Inflammatory macrophage treated with lipopolysaccharide for 1 hour (primary cell): ENCODE measurements around the gene ZMPSTE24.
"Not testable (repeated sequence)": the region's sequence is repeated elsewhere in the genome, so short reads cannot be mapped to it uniquely, and the experiment has no call there.

ENCODE experiments used
- DNase-seq, 2 donors: peaks; one replicate each; pipeline ENCODE4 v3.0.0-alpha.2; 2020 to 2022

Gene ZMPSTE24

DNA sequence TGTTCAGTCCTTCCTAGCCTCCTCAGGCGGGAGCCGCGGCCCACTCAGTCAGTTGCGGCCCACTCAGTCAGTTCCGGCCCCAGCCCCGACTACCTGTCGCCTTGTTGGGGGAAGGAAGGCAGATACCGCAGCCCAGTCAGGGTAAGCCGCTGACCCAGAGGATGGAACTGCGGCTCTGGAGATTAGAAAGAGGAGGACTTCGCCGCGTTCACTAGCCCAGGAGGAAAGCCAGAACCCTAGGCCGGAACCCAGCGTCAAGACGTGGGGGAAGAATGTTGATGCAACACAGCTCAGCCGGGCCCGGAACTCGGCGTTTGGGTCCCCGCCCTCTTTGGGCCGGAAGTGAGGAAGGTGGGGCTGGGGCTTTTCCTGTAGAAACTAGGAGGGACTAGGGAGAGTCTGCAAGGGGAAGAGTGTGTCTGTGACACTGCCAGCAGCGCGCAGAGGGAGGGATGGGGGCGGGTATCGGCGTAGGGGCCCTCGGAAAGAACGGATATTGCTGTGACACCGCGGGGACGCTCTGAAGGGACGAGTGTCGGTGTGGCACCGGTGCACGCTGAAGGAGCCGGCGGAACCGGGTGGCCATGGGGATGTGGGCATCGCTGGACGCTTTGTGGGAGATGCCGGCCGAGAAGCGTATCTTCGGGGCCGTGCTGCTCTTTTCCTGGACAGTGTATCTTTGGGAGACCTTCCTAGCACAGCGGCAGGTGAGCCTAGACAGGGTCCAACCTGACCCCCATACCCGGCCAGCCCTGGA, at the start of gene ZMPSTE24:
Gene ZMPSTE24 (plus strand): TSS at position 549 of the 757 bp plus-strand sequence. CDS start 36 bp downstream, at position 585.
- DNase-seq = peak; percentile 97 to 98

- DNase-seq = no peak
Measured at GRCh38 chr1:40210511-40211204, 47.4 kb upstream of the ZMPSTE24 start.

DNA sequence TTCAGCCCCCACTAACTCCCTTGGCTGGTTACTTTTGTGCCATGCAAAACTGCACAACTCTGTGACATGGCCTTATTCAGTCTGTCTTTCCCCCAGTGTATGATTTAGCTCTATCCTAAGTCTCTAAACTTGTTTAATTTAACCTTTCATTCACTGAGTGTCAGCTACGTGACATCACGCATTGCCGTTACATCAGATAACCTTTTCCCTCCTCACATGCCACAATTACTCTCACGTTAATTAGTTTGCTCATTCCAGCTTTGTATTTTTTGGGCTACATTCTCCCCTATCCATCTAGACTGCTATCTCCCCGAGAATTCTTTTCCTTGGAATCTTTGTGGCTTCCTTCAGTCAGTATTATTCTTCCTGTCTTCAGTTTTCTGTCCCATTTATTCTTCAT, 39.7 kb upstream of the ZMPSTE24 start:
- DNase-seq = no peak

- not testable (repeated sequence) for DNase-seq
Measured at GRCh38 chr1:40221471-40221905, 36.5 kb upstream of the ZMPSTE24 start.

GRCh38 chr1:40221977-40222772, 35.9 kb upstream of the ZMPSTE24 start:
- no peak for DNase-seq

DNA sequence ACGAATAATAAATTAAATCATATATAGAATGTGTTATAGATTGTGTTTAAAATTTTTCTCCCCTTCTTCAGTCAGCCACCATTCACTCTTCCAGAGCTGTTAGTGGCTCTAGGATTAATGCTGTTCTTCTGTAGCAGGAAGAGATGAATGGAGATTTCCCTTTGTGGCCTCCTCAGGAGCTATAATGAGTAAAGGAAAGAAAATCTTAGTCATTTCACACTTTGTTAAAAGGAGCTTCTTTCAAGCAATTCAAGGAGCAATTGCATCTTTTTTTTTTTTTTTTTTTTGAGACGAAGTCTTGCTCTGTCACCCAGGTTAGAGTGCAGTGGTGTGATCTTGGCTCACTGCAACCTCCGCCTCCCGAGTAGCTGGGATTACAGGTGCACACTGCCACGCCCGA, 34.0 kb upstream of the ZMPSTE24 start:
- DNase-seq = no peak

DNA sequence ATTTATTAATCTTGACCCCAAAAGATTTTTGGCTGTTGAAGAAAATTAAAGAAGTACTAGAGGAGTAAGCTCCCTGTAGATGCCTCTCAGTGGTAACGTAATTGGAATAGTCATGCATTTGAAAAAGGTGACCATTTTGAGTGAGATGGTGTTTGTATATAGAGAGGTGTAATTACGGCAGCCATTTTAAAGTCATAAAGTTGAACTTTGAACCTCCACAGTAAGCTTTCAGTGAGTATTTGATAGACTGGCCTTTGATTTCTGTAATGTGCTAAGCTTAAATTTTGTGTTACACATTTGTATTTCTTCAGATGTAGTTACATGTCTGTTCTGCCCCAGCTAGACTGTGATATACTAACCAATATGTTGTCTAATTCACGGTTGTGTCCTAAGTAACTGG, 31.8 kb upstream of the ZMPSTE24 start:
- DNase-seq = no peak

GRCh38 chr1:40232444-40232843, 25.6 kb upstream of the ZMPSTE24 start:
- no peak for DNase-seq

DNA sequence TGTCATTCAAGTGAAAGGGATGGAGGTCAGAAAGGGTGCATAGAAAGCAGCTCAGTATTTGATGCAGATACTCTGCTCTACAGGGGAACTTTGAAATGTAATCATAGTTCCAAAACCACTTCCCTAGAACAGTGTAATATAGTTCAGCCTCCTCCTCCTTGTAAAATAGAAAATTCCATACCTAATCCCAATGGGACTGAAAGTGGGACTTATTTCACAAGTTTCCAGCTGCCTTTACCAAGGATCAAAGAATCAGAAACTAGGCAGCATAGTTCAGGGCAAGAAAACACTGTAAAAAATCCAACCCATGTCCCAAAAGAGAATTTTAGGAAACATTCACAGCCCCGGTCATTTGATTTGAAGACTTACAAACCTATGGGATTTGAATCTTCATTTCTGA, 18.4 kb upstream of the ZMPSTE24 start:
- no peak for DNase-seq

- no peak for DNase-seq
Measured at GRCh38 chr1:40240390-40240789, 17.6 kb upstream of the ZMPSTE24 start.

- DNase-seq = peak; percentile 33 to 34
Measured at GRCh38 chr1:40241362-40241761, 16.7 kb upstream of the ZMPSTE24 start.

DNA sequence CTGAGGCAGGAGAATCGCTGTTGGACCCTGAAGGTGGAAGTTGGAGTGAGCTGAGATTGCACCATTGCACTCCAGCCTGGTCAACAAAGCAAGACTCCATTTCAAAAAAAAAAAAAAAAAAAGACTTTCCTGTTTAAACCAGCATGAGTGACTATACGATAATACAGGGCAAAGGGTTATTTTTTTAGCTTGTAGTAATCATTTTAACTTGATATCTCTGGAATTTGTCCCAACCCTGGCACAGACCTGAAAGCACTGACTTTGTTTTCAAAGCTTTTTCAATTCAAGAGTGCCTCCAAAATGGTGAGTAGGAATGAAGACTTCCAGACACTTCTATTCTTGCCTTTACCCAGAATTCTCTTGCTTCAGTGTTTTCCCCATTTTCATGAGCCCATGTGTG, 14.7 kb upstream of the ZMPSTE24 start:
- DNase-seq = no peak

- DNase-seq = no peak
Measured at GRCh38 chr1:40244138-40244744, 13.8 kb upstream of the ZMPSTE24 start.

DNA sequence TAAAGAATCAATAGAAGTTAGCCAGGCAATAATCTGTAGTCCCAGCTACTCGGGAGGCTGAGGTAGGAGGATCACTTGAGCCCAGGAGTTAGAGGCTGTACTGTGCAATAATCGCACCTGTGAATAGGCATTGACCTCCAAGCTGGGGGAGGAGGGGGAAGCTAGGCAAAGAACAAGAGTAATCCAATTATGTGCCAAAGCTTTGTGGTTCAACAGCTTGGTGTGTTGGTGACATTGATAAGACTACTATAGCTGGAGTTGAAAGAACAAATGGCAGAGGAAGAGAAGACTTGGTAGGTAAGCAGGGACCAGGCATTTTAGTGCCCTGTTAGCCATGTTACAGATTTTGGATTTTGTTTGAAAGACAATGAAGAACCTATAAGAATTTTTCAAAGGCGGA, 12.3 kb upstream of the ZMPSTE24 start:
- no peak for DNase-seq

- DNase-seq = no peak
Measured at GRCh38 chr1:40247655-40248054, 10.4 kb upstream of the ZMPSTE24 start, which contains the start of gene TMCO2. TSS of gene TMCO2 (plus strand) at chr1:40247937. CDS start at chr1:40247994, 57 bp downstream.

GRCh38 chr1:40248412-40248811, 9.6 kb upstream of the ZMPSTE24 start:
- DNase-seq = no peak

DNA sequence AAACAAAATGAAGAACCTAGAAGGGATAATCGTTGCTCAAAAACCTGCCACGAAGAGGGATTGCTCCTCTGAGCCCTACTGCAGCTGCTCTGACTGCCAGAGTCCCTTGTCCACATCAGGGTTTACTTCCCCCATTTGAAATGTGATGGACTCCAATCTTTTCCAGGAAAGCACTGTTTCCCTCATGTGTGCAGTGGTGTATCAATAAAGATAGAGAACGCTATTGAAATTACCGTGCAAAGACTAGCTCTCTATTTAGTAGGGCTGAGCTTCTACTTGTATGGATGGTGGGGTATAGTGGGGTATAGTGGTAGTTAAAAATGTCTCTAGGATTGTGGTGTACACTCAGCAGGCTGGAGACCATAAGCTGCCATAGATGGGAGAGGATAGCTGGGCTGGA, 6.6 kb upstream of the ZMPSTE24 start:
- DNase-seq = no peak

GRCh38 chr1:40252601-40253000, 5.4 kb upstream of the ZMPSTE24 start:
- DNase-seq = no peak

GRCh38 chr1:40255231-40255630, 2.8 kb upstream of the ZMPSTE24 start:
- DNase-seq = no peak

DNA sequence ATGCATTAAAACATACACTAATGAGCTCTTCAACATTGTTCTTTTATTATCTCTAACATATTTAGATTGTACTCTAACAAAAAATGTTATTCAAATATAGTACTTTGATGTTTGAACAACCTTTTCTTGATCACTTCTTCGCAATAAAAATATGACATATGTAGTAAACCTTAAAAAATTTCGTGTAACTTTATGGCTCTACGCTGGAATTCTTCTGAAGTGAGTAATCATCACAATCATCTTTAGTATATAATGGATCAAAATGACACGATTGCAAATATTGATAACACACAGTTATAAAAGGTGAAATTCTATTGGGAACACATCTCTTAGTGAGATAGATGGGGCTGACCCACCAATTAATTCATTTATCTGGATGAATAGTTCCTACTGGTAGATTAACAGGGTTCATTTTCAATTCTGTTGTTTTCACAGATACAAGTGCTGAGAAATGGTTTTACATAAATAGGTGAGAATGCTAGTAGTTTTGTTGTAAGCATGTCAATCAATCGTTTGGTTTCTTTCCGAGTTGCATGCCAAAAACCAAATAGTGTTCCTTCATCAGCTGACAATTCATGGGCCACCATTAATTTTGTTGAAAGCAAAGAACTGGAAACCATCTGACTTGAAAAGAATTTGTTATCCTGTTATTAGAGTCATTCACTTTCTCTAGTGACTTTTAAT, 1.5 kb upstream of the ZMPSTE24 start:
- no peak for DNase-seq

DNA sequence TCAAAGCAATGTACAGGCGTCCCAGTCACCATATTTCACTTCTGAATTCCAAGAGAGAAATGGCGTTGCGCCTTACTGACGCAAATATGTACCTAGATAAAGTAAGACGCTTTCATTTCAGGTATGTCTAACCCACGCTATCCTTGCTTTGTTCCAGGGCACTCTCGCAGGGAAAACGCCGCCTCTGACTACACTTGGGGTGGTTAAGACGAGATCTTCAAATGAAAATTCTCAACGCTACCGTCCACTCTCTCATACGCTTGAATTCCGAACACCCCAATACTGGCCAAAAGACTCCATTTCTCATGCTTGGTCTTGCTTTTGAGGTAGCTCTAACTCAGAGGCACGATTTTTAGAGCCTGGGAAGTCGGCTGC, 736 bp upstream of the ZMPSTE24 start:
- DNase-seq = no peak

GRCh38 chr1:40258445-40258769, 371 bp downstream of the ZMPSTE24 start:
- DNase-seq = peak in 1 of 2 donors; percentile 7

GRCh38 chr1:40264354-40264781, 6.3 kb downstream of the ZMPSTE24 start:
- DNase-seq = no peak
